Testis (tissue), 3 donors: ENCODE data around the gene KRTAP8-1. TPM values are rescaled to one million over a fixed set of nuclear protein-coding genes. Genes with fewer than 3 reads are reported as not detected.

Experiments
- DNase-seq: peaks from one replicate; pipeline ENCODE4 v3.0.0-alpha.2; 2019
- H3K27ac ChIP-seq, 2 donors: fragments of 200-600 bp; sonication (generic); one replicate each; pipeline ENCODE4 v1.5.1; 2019
- H3K27me3 ChIP-seq: fragments of 200-600 bp; sonication (generic); one replicate; pipeline ENCODE4 v1.5.1; 2019
- H3K36me3 ChIP-seq: fragments of 200-600 bp; sonication (generic); one replicate; pipeline ENCODE4 v1.5.1; 2017; ENCODE audit warnings: low read depth; ENCODE audit errors: missing control alignments
- H3K4me1 ChIP-seq: fragments of 200-600 bp; sonication (generic); one replicate; pipeline ENCODE4 v1.5.1; 2019
- H3K4me3 ChIP-seq, 2 donors: fragments of 200-600 bp; sonication (generic); one replicate each; pipeline ENCODE4 v1.5.1; 2017 to 2019
- H3K9me3 ChIP-seq: fragments of 200-600 bp; sonication (generic); one replicate; pipeline ENCODE4 v1.5.1; 2017
- POLR2A ChIP-seq: fragments of 450-650 bp; IDR thresholded peaks from one replicate; pipeline ENCODE4 v1.6.1; 2017; ENCODE audit warnings: antibody characterized with exemption, mild to moderate bottlenecking, moderate library complexity
- WGBS, 2 donors: methylation state at CpG; one replicate each; pipeline ENCODE4 v1.1.5; 2018; 5-methylcytosine and 5-hydroxymethylcytosine counted together
- intact Hi-C: fragments of 100-400 bp; cut with DNase I; formaldehyde crosslinking; loops from one replicate; pipeline ENCODE4 v1.15.1; 2023; ENCODE audit warnings: low total_unique reads
- polyA plus RNA-seq: library from polyadenylated mRNA; stranded (reverse); fragments of 350-450 nt; fragmentation: Illumina TruSeq; extraction: RNeasy Lipid Tissue Mini Kit (QIAGEN cat#74804); gene quantifications from one replicate; pipeline ENCODE4 v1.2.3, GENCODE V29; 2014; ENCODE audit warnings: low read depth, low replicate concordance; ENCODE audit not compliant: insufficient read depth
- total RNA-seq, 2 donors: library from RNA; depleted of rRNA; stranded (reverse); fragments of >200 nt; gene quantifications; one replicate each; pipeline ENCODE4 v1.2.3, GENCODE V29; 2016
- TF ChIP-seq, protein P1 (sequence below), 3 experiments: fragments of 450-650 bp in 2 of 3; fragments of 200-600 bp in 1 of 3; sonication (generic) in 1 of 3; IDR thresholded peaks; one replicate each; pipeline ENCODE4 v1.5.1; 2016 to 2019; ENCODE audit warnings: antibody characterized with exemption in 3 of 3, mild to moderate bottlenecking in 2 of 3, moderate library complexity in 1 of 3

Gene KRTAP8-1
- total and polyA plus RNA-seq, 3 donors from 2014 or later: not detected

GRCh38 chr21:30838536-30838935 is 25.5 kb upstream of the KRTAP8-1 start:
- WGBS, 2 donors: 63 to 65% methylated on average over 6 of the region's 6 CpGs
- TF ChIP-seq POLR2A: no peak
- TF ChIP-seq, protein P1, sequence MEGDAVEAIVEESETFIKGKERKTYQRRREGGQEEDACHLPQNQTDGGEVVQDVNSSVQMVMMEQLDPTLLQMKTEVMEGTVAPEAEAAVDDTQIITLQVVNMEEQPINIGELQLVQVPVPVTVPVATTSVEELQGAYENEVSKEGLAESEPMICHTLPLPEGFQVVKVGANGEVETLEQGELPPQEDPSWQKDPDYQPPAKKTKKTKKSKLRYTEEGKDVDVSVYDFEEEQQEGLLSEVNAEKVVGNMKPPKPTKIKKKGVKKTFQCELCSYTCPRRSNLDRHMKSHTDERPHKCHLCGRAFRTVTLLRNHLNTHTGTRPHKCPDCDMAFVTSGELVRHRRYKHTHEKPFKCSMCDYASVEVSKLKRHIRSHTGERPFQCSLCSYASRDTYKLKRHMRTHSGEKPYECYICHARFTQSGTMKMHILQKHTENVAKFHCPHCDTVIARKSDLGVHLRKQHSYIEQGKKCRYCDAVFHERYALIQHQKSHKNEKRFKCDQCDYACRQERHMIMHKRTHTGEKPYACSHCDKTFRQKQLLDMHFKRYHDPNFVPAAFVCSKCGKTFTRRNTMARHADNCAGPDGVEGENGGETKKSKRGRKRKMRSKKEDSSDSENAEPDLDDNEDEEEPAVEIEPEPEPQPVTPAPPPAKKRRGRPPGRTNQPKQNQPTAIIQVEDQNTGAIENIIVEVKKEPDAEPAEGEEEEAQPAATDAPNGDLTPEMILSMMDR (IDR thresholded peaks at IDR 0.05): no peak
- Histone ChIP-seq H3K27me3 (no peaks in the 10 kb centered on the region), H3K4me1 (no peaks in the 10 kb centered on the region), H3K9me3 (no peaks in the 10 kb centered on the region), H3K4me3 (no peak overlapping the region), H3K27ac (no peak overlapping the region), H3K36me3 (no peaks in the 10 kb centered on the region)
- intact Hi-C loops: loop anchor here (10.0 kb wide), 1 partner anchor 246 kb away; no protein-coding TSS in a partner anchor
- peak; percentile 78 for DNase-seq

- Histone ChIP-seq H3K27me3 (no peaks in the 10 kb centered on the region), H3K4me1 (no peaks in the 10 kb centered on the region), H3K9me3 (no peaks in the 10 kb centered on the region), H3K36me3 (no peaks in the 10 kb centered on the region), H3K27ac (no peak overlapping the region), H3K4me3 (no peak overlapping the region)
- intact Hi-C loops: loop anchor here (10.0 kb wide), 1 partner anchor 254 kb away; no protein-coding TSS in a partner anchor
- DNase-seq: peak; percentile 71
- no peak for TF ChIP-seq POLR2A
- TF ChIP-seq, protein P1 (IDR thresholded peaks at IDR 0.05): peak; percentile 58 to 76 (median 63)
- 40 to 41% methylated on average over 6 of the region's 6 CpGs for WGBS, 2 donors
Observed at GRCh38 chr21:30831194-30831765, 18.2 kb upstream of the KRTAP8-1 start.

GRCh38 chr21:30829659-30830058 is 16.6 kb upstream of the KRTAP8-1 start, which contains the start of gene KRTAP7-1:
TSS of gene KRTAP7-1 (minus strand) at chr21:30829759. CDS start at chr21:30829698, 61 bp downstream.
- 93 to 97% methylated on average over 4 of the region's 4 CpGs for WGBS, 2 donors
- no peak for DNase-seq
- no peaks in the 10 kb centered on the region for H3K9me3 ChIP-seq
- no peak for TF ChIP-seq POLR2A
- TF ChIP-seq, protein P1 (IDR thresholded peaks at IDR 0.05): no peak
- no peaks in the 10 kb centered on the region for H3K36me3 ChIP-seq
- H3K27me3 ChIP-seq: no peaks in the 10 kb centered on the region
- H3K4me1 ChIP-seq: no peaks in the 10 kb centered on the region
- no peak within 1 kb of the TSS for H3K27ac ChIP-seq
- no peak within 1 kb of the TSS for H3K4me3 ChIP-seq
- intact Hi-C loops: loop anchor here (10.0 kb wide), 1 partner anchor 255 kb away; no protein-coding TSS in a partner anchor

- intact Hi-C loops: no loop called here
- H3K36me3 ChIP-seq: no peaks in the 10 kb centered on the region
- H3K27ac ChIP-seq: no peak overlapping the region
- no peak for DNase-seq
- TF ChIP-seq POLR2A: no peak
- TF ChIP-seq, protein P1 (IDR thresholded peaks at IDR 0.05): no peak
- no peaks in the 10 kb centered on the region for H3K4me1 ChIP-seq
- WGBS, 2 donors: 72 to 83% methylated on average over 7 of the region's 7 CpGs
- H3K9me3 ChIP-seq: no peaks in the 10 kb centered on the region
- H3K27me3 ChIP-seq: no peaks in the 10 kb centered on the region
- no peak overlapping the region for H3K4me3 ChIP-seq
Observed at GRCh38 chr21:30818837-30819610, 6.0 kb upstream of the KRTAP8-1 start.
